CD4-positive, alpha-beta T cell treated with Interleukin-15 for 1 hour (primary cell): ENCODE measurements around the gene MYL5.
"Not testable (repeated sequence)": the region's sequence is repeated elsewhere in the genome, so short reads cannot be mapped to it uniquely, and the experiment has no call there.

ENCODE experiments used
- DNase-seq: peaks from one replicate; pipeline ENCODE4 v3.0.0-alpha.2; 2020

MYL5 gene

GRCh38 chr4:636628-637159, 37.6 kb upstream of the MYL5 start:
- DNase-seq, result no peak

GRCh38 chr4:637536-638280, 36.6 kb upstream of the MYL5 start:
- no peak for DNase-seq

DNA sequence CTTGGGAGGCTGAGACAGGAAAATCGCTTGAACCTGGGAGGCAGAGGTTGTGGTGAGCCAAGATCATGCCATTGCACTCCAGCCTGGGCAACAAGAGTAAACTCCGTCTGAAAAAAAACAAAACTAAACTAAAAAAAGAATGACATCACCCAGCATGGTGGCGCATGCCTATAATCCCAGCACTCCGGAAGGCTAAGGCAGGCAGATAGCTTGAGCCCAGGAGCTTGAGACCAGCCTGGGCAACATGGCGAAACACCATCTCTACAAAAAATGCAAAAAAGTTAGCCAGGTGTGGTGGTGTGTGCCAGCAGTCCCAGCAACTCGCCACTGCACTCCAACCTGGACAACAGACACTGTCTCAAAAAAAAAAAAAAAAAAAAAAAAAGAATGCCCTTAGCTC, 32.0 kb upstream of the MYL5 start:
- DNase-seq, result not testable (repeated sequence)

DNA sequence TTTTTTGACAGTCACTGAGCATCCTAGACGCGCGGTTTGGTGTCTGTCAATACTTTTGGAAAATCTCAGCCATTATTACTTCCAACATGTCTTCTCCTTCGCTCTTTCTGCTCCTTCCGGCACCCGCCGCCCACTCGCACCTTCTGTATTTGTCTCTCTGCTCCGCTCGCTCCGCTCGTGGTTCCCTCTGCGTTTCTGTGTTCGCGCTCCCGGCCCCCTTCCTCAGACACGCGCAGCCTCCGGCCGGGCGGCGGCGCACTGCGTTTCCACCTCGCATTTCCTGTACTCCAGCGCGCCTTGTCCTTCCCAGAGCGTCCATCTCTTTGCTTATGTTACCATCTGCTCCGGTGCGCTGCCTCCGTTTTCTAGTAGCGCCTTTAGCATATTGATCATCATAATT, 27.9 kb upstream of the MYL5 start:
- DNase-seq, result no peak

GRCh38 chr4:647481-647880, 26.9 kb upstream of the MYL5 start:
- DNase-seq, result no peak

DNA sequence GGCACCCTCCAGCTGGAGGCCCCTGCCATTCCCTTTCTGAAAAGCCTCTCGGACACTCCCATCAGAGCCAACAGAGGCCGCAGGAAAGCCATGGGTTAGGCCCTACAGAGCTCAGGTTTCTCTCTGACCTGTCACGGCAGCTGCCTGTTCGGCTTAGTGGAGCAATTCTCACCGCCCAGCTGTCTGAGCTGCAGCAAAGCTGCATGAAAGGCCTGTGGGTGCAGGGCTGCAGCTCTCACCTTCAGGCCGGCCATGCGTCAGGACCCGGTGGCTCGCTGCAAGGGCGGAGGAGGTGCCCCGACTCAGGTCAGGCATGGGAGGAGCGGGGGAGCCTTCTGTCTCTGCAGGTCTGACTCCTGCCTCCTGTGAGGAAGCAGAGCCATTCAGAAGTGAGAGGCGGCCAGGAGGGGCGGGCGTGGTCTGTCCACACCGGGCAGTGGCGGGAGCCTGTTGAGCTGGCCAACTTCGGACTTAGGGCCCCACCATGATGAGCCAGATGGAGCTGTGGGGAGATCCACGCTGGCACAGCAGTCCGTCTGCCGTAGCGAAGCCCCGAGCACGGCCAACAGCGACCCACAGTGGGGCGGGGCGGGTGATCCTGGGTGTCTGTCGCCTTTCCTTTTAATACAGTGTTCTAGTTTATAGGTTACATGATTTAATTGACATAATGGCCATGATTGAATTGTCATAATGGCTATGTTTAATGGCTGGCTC, 25.6 kb upstream of the MYL5 start:
- no peak for DNase-seq

DNA sequence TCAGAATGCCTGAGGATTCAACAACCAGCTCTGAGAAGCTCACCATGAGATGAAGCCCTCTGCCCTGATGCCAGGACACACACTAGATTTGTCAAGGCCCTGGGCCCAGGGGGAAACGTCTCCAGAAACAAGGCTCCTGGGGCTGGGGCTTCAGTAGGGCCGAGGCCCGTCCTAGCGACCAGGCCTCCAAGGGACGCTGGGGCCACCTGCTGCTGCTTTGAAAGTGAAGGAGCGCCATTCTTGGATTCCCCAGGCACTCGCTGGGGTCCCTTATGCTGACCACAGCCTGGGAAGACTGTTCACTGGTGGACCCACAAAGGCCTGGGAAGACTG, 25.1 kb upstream of the MYL5 start:
- DNase-seq, result no peak

GRCh38 chr4:649751-650310, 24.5 kb upstream of the MYL5 start:
- DNase-seq, result no peak

- DNase-seq, result no peak
These were observed 23.9 kb upstream of the MYL5 start for GRCh38 chr4:650461-650860.

DNA sequence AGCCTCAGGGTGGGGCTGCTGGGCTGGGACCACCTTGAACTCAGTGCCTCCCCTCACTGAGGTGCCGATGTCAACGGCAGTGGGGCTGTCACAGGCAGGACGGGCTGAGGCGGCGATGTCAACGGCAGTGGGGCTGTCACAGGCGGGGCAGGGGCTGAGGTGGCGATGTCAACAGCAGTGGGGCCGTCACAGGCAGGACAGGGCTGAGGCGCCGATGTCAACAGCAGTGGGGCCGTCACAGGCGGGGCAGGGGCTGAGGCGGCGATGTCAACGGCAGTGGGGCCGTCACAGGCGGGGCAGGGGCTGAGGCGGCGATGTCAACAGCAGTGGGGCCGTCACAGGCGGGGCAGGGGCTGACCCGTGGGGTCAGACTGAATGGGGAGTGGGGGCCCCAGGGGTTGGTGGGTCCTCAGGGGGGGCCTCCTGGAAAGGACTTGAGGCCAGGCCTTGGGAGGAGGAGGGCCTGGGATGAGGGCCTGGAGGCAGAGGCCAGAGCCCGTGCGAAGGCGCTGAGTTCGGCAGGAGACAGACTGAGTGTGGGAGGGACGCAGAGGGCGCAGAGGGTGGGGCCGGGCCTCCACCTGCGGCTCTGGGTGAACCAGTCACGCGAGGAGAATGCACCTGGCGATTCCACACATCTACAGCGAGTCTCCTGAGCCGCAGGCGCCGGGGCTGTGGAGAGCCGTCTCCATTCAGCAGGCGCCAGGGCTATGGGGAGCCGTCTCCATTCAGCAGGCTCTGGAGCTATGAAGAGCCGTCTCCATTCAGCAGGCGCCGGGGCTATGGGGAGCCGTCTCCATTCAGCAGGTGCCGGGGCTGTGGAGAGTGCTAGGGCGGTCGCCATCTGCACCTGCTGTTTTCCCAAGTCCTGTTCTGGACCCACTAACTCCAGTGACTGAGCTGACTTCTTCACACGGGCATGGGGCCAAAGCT, 23.1 kb upstream of the MYL5 start:
- DNase-seq, result no peak

DNA sequence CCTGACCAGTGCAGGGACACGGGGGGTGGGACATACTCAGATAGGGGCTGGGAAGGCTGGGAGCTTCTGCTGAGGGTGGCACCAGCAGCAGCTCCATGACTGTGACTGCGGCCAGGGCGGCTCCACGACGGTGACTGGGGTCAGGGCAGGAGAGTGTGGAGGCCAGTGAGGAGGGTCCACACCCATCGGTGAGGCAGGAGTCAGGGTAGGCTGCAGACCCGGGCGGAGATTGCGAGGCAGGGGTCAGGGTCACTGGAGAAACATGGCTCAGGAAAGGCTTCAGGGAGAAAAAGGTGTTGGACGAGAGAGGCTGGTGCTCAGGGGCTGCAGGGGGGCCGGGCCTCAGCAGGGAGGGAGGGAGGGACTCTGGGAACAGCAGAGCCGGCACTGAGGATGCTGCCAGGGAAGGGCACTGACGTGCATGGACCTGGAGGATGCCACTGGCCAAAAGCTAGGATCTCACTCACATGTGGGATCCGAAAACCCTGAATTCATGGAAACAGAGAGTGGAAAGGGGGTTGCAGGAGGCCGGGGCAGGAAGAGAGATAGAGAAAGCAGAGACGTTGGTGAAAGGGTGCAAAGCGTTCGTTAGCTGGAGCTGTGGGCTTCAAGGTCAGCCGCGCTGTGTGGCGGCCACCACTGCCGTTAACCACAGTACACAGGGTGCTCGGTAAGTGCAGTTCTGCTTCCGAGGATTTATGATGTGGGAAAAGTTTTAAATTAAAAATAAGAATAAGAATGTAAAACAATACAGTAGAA, 22.3 kb upstream of the MYL5 start:
- DNase-seq, result no peak

DNA sequence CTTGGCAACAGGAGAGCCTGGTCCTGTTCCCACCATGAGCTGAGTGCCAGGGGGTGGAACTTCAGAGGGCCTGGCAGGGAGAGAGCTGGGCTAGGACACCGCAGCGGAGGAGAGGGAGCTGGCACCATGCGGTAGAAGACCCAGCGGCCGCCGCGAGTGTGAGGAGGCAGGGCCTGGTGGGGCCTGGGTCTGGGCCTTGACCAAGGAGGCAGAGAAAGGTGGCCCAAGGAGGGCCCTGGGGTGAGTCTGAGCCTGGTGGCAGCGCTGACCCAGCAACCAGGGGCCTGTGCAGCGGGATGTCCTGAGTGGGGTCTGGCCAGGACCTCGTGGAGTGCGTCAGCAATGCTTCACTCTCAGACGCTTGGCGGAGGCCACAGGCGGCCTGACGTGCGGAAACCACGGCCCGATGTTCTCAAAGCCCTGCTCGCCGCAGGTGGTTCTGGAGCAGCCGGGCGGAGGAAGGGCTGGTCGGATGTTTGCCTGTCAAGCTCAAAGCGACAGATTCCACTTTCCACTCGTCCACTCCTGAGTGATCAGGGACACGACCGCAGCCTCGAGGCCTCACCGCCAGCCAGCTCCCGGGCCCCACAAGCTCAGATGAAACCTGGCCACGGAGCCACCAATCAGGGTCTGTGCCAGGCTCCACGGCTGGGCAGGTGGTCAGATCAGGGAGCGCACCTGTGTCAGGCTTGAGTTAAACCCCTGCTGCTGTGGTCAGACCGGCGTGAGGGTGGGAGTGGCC, 21.1 kb upstream of the MYL5 start:
- DNase-seq, result no peak

GRCh38 chr4:653831-654502, 20.4 kb upstream of the MYL5 start:
- no peak for DNase-seq

DNA sequence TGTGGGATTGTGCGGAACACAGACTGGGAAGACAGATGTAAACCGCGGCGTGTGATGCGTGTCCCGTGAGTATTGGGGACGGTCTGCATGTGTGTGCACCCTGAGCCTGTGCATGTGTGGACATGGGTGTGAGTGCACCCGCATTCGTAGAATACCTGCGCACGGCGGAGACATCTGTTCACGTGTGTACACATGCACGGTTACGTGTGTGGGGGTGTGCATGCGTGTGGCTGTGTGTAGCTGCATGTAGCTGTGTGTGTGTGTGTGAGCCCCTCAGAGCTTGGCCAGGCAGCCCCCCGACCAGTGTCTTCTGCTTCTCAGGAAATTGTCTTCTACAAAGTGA, 19.9 kb upstream of the MYL5 start:
- no peak for DNase-seq

- no peak for DNase-seq
These were observed 19.4 kb upstream of the MYL5 start for GRCh38 chr4:654871-655463.

GRCh38 chr4:655464-656151, 18.7 kb upstream of the MYL5 start:
- no peak for DNase-seq

GRCh38 chr4:656436-657337, 17.7 kb upstream of the MYL5 start:
- peak; percentile 12 for DNase-seq

- DNase-seq, result peak; percentile 10
These were observed 17.0 kb upstream of the MYL5 start for GRCh38 chr4:657338-657833.
